Adrenal gland (tissue), 12 donors: ENCODE measurements around the gene RER1. TPM values are rescaled to one million over a fixed set of nuclear protein-coding genes. Genes with fewer than 3 reads are reported as not detected.

ENCODE experiments used
- DNase-seq, 7 donors: peaks; one replicate each; pipeline ENCODE4 v3.0.0-alpha.2; 2019 to 2020
- H3K27ac ChIP-seq, 5 donors: fragments of 200-600 bp; sonication (generic) in 4 of 5; 1 replicate in 3 of 5; 2 replicates in 2 of 5; pipeline versions ENCODE4 v1.5.1 to v1.8.0; 2016 to 2020; ENCODE audit warnings: mild to moderate bottlenecking in 1 of 5
- H3K27me3 ChIP-seq: fragments of 200-600 bp; 2 replicates; pipeline ENCODE4 v1.8.0; 2021
- H3K36me3 ChIP-seq, 2 donors: fragments of 200-600 bp; replicated peaks in 1 of 2; 1 replicate in 1 of 2; 2 replicates in 1 of 2; pipeline versions ENCODE4 v1.5.1 to v1.8.0; 2018 to 2022
- H3K4me1 ChIP-seq, 2 donors: fragments of 200-600 bp; replicated peaks in 1 of 2; 1 replicate in 1 of 2; 2 replicates in 1 of 2; pipeline versions ENCODE4 v1.5.1 to v1.8.0; 2018 to 2021
- H3K4me3 ChIP-seq, 4 donors: fragments of 200-600 bp; sonication (generic) in 3 of 4; one replicate each; pipeline ENCODE4 v1.5.1; 2016 to 2018
- H3K9me3 ChIP-seq, 3 donors: fragments of 200-600 bp; sonication (generic) in 1 of 3; replicated peaks in 1 of 3; 1 replicate in 2 of 3; 2 replicates in 1 of 3; pipeline versions ENCODE4 v1.5.1 to v1.8.0; 2016 to 2021
- CTCF ChIP-seq, 6 experiments: fragments of 450-650 bp in 4 of 6; fragments of 200-600 bp in 2 of 6; sonication (generic) in 1 of 6; IDR thresholded peaks; 1 replicate in 5 of 6; 2 replicates in 1 of 6; pipeline versions ENCODE4 v1.5.1 to v1.8.0; 2016 to 2021; ENCODE audit warnings: antibody characterized with exemption in 6 of 6, mild to moderate bottlenecking in 2 of 6, moderate library complexity in 1 of 6
- POLR2A ChIP-seq, 2 donors: fragments of 450-650 bp; IDR thresholded peaks; one replicate each; pipeline ENCODE4 v1.6.1; 2017; ENCODE audit warnings: antibody characterized with exemption in 2 of 2, mild to moderate bottlenecking in 2 of 2, moderate library complexity in 1 of 2
- WGBS, 4 donors: extraction: QIAGEN DNeasy Blood & Tissue Kit in 2 of 4; methylation state at CpG; one replicate each; pipeline versions ENCODE4 v1.1.5 to v1.1.7; 2013 to 2017; 5-methylcytosine and 5-hydroxymethylcytosine counted together
- intact Hi-C, 2 donors: fragments of 100-400 bp; cut with DNase I; formaldehyde crosslinking; loops; one replicate each; pipeline versions ENCODE4 v1.14.1 to v1.15.0; 2022 to 2023
- polyA plus RNA-seq, 3 donors: library from polyadenylated mRNA; stranded (reverse); fragments of 200-250 nt in 2 of 3; fragments of 350-450 nt in 1 of 3; fragmentation: Illumina TruSeq in 1 of 3; extraction: RNeasy Lipid Tissue Mini Kit (QIAGEN cat#74804) in 1 of 3; gene quantifications; one replicate each; pipeline ENCODE4 v1.2.3, GENCODE V29; 2013 to 2014
- total RNA-seq, 9 donors: library from RNA; depleted of rRNA in 4 of 9; stranded (reverse); fragments of >200 nt in 4 of 9; fragments of 120-200 nt in 1 of 9; fragmentation: NEBNext Ultra II Directional in 1 of 9; extraction: Animal tissue kit (Norgen Biotek cat#: 25700) in 1 of 9; gene quantifications; one replicate each; pipeline versions ENCODE4 v1.1.0 to v1.2.4, GENCODE V29; 2013 to 2023
- donor health status: healthy with polysubstance abuse.
- donor health status: Bipolar disorder and iron deficiency.
- donor health status: DM: yes; HTN: yes; CAD: no.
- donor health status: DM: no; HTN: no; CAD: no.
- donor health status: DM: no; HTN: no; CAD: no.
- donor health status: DM: yes; HTN: yes; CAD: no.

RER1 gene
- total and polyA plus RNA-seq, 12 donors: 106 to 345 (median 167) TPM

- Histone ChIP-seq H3K4me3 (no peak overlapping the region), H3K27ac (no peak overlapping the region), H3K27me3 (no peaks in the 10 kb centered on the region), H3K9me3 (no peaks in the 10 kb centered on the region), H3K4me1 (no peaks in the 10 kb centered on the region), H3K36me3 (no peaks in the 10 kb centered on the region)
- intact Hi-C loops: no loop called here
- TF ChIP-seq CTCF (IDR thresholded peaks at IDR 0.05) (no peak), POLR2A (IDR thresholded peaks at IDR 0.05) (no peak)
- WGBS, 4 donors: 66 to 83% (median 81%) methylated on average over 13 to 17 of the region's 17 CpGs
- no peak for DNase-seq
These were observed 44.8 kb upstream of the RER1 start for GRCh38 chr1:2346691-2347408.

GRCh38 chr1:2347409-2347785, 44.2 kb upstream of the RER1 start:
- 80 to 87% (median 85%) methylated on average over 1 to 13 of the region's 13 CpGs for WGBS, 4 donors
- Histone ChIP-seq H3K9me3 (no peaks in the 10 kb centered on the region), H3K4me1 (no peaks in the 10 kb centered on the region), H3K27ac (no peak overlapping the region), H3K36me3 (no peaks in the 10 kb centered on the region), H3K4me3 (no peak overlapping the region), H3K27me3 (no peaks in the 10 kb centered on the region)
- DNase-seq: no peak
- TF ChIP-seq CTCF (IDR thresholded peaks at IDR 0.05) (no peak), POLR2A (IDR thresholded peaks at IDR 0.05) (no peak)
- intact Hi-C loops: no loop called here

DNA sequence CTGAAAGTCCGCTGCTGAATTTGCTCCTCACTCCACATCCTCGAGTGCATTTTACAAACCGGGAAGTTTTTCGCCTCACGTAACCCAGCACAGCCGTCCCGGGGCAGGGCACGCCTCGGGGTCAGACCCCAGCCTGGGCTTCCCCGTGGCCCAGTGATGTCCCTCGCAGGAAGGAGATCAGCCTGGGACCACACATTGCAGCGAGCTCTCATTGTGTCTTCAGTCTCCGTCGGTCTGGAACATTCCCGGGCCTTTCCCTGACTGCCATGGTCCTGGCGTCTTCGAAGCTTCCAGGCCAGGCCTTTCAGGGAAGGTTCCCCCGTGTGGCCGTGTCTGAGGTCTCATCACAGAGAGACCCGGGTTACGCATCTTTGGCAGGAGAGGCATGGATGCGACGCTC, 43.7 kb upstream of the RER1 start:
- H3K4me3 ChIP-seq: no peak overlapping the region
- H3K36me3 ChIP-seq: no peaks in the 10 kb centered on the region
- 81 to 88% (median 86%) methylated on average over 17 to 23 of the region's 23 CpGs for WGBS, 4 donors
- intact Hi-C loops: no loop called here
- no peaks in the 10 kb centered on the region for H3K4me1 ChIP-seq
- no peak overlapping the region for H3K27ac ChIP-seq
- TF ChIP-seq CTCF (IDR thresholded peaks at IDR 0.05) (no peak), POLR2A (IDR thresholded peaks at IDR 0.05) (no peak)
- H3K27me3 ChIP-seq: no peaks in the 10 kb centered on the region
- H3K9me3 ChIP-seq: no peaks in the 10 kb centered on the region
- DNase-seq: no peak

GRCh38 chr1:2348346-2349325, 43.0 kb upstream of the RER1 start:
- 89 to 95% (median 91%) methylated on average over 41 to 59 of the region's 59 CpGs for WGBS, 4 donors
- TF ChIP-seq CTCF (IDR thresholded peaks at IDR 0.05) (no peak), POLR2A (IDR thresholded peaks at IDR 0.05) (no peak)
- no peaks in the 10 kb centered on the region for H3K9me3 ChIP-seq
- no peaks in the 10 kb centered on the region for H3K4me1 ChIP-seq
- DNase-seq: no peak
- no peaks in the 10 kb centered on the region for H3K27me3 ChIP-seq
- no peaks in the 10 kb centered on the region for H3K36me3 ChIP-seq
- intact Hi-C loops: no loop called here
- H3K27ac ChIP-seq: no peak overlapping the region
- no peak overlapping the region for H3K4me3 ChIP-seq
